SKM-1 treated with dmso at 0.1 percent for 144 hours (cell line): ENCODE measurements around the gene LARP4B.

Experiments
- DNase-seq: peaks from one replicate; lab custom pipeline; 2025; ENCODE audit not compliant: unreplicated experiment; lab: John Stamatoyannopoulos, UW

LARP4B gene

DNA sequence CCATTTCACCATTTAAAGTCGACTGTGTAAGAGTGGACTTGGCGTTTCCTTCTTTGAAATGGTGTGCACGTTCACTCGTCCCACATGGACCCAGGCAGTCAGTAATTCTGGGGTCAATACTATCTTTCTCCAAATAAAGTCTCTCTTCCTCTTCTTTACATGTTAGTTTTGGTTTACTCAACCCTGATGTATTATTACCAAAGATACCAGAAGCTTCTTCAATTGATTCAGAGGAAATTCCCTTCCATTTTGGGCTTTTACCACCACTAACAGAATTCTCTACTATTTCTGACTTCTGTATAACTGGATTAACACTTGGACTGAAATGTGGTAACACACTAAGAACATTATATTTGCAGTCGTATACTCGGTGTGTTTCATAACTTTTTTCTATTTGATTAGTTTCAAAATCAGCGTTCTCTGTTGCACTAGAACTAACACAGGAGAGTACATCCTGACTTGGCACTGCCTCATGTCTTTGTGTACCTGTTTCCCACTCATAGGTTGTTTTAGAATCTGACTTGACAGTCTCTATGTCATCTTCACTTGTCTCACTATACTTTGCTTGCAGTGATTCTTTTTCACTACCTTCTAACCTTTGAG is 60.8 kb downstream of the LARP4B start:
- no peak for DNase-seq

DNA sequence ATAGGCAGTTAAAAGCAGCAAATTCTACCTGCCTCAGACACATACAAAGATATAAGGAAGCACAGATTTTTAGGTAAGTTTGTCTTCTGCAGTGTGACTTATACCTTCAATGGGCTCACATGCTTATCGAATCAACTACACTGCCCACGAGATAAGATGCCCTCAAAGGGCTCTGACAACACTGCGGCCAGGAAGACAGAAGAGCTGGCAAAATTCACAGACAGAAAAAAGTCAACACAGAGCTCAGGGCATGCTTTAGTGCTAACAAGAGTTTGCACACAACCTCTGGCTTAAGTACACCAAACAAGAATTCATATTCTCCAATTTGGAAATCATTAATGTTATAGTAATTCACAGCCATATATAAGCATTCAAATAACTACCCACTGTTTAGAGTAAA is 62.3 kb downstream of the LARP4B start:
- no peak for DNase-seq

DNA sequence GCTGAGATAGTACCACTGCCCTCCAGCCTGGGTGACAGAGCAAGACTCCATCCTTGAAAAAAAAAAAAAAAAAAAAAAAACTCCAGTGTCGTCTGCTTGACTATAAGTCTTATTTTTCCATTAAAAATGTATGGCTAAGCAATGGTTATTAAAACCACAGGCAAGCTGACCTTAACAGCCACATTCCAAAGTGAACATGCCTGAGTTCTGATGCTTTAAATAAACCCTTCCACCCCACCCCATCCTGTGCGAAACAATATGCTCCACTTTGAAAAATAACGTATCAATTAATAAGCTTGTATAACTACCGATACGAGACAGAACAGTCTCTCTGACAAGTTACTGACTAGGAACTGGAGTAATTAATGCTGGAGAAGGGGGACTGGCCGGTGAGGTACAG is 63.7 kb downstream of the LARP4B start:
- no peak for DNase-seq

DNA sequence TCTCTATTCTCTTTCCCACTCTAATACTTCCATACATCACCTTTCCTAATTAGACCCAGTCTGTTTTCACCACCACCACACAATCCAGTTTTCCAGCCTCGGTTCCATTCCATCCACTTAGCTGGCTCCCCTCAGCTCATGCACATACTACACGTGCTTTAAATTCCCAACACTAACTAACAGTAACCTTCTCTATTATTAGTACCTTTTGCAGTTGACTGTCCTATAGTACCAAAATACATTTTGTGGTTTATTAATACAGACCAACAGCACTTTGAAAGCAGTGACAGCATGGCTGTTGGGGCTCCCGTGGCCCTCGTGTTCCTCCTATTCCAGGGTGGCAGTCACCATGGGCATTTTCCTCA is 64.9 kb downstream of the LARP4B start:
- no peak for DNase-seq

DNA sequence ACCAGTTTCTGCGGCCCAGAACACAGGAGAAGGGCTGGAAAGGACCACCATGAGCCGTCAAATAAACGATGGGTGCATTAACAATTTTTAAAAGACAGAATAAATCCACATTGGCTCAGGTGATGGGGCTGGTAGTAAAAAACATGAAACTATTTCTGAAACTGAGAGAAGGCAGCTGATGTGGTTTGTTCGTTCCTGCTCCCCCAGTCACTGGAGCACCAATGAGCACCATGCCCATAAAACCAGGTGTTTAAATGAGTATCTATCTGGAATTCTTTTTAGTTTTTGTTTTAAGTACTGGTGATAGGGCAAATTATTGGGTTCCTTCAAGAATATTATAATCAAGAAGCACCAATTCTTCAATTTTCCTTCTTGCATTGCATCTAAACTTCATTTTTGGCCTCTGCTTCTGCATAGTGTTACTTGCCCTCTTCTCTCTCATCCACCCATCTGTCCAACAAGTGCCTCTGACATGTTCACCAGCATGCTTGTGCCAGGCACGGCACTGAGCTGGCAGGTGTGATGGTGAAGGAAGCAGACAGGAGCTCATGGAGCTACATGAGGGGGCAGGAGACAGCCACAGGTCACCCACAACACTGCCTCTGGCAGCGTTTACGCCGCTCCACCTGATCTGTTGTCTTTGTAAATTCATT is 65.5 kb downstream of the LARP4B start:
- no peak for DNase-seq

DNA sequence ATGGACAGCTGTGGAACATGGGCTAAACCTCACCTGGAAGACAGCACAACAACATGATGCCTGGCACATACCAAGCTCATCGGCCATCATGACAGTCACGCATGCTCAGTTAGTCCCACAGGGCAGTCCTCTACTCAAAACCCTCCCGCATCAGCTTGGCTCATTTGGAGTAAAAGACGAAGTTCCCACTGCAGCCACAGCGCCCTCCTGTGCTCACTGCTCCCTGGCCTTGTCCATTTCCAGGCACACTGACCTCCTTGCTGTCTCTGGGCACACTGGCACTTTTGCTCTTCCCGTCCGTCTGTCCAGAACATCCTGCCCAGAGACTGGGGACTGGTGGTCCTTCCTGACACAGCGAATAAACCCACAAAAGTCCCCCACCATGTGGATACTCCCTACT is 66.2 kb downstream of the LARP4B start:
- no peak for DNase-seq

DNA sequence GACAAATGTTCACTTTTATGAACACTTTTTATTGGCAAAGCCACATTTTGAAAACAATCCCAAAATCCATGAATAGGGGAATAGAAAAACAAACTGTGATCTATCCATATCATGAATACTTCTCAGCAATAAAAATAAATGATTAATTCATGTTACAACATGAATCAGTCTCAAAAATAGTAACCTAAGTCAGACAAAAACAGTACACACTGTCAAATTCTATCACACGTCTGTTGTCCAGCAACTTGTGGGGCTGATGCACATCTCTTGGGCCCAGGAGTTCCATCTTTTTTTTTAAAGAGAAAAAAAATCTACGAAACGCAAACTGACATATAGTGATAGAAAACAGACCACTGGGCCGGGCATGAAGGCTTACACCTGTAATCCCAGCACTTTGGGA is 71.0 kb downstream of the LARP4B start:
- DNase-seq, result no peak

DNA sequence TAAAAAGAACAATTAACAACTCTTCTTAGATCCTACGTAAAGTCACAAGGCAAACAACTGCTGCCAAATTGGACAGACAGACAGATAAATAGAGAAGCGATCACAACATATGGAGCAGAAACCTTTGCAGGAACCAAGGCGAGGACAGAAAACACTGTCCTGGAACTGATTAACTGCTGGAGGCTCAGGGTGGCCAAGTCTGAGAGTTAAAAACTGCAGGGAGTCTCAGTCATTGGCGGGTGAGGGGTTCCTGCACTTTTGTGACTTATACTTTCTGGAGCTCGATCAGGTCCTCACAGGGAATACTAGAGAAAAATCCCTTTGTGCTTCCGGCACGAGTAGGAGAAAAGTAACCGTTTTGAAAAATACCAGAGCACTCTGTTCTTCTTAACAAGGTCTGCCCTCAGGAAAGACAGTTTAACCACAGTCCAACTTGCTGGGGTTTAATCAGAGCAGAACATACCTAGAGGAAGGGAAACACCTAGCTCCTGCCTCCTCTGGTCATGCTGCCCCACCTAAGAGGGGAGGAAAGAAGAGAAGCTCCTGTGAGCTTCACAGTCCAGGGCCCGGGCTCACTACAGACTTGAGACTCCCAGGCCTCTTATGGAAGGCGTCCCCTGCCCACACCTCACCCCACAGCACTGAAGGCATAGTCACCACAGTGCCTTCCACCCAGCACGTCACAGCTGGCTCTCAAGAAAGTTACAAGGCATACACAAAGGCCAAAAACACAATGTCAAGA is 74.9 kb downstream of the LARP4B start:
- no peak for DNase-seq

DNA sequence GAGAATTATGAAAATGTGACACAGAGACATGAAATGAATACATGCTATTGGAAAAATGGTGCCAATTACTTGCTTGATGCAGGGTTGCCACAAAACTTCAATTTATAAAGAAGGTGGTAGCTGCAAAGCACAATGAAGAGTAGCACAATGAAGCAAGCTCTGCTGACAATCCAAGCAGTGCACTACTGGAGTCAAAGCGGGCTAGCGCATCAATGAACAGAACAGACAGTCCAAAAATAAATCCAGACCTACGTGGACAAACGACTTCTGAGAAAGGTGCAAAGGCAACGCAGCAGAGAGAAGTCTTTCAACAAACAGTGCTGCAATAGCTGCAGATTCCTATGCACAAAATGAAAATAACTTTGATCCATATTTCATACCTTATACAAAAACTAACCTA is 75.8 kb downstream of the LARP4B start:
- no peak for DNase-seq

DNA sequence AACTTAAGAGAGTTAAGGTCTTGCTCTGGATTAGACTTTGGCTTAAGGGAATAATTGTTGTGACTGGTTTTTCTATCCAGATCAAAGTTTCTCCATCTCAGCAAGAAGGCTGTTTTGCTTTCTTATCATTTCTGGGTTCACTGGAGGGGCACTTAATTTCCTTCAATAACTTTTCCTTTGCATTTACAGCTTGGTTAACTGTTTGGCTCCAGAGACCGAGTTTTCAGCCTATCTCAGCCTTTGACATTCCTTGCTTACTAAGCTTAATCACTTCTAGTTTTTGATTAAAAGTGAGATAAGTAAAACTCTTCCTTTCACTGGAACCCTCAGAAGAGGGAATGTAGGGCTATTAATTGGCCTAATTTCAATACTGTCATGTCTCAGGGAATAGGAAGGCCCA is 76.4 kb downstream of the LARP4B start:
- DNase-seq, result no peak

DNA sequence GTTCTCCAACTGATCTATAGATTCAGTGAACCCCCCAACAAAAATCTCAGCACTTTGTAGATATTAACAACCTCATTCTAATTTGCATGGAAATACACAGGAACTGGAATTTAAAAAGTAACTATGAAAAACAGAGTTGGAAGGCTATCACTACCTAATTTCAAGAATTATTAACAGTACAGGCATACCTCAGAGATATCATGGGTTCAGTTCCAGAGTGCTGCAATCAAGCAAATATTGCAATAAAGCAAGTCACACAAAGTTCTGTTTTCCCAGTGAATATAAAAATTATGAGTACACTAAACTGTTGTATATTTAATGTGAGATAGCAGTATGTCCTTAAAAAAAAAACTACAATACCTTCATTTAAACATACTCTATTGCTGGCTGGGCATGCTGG is 78.5 kb downstream of the LARP4B start:
- DNase-seq, result no peak

DNA sequence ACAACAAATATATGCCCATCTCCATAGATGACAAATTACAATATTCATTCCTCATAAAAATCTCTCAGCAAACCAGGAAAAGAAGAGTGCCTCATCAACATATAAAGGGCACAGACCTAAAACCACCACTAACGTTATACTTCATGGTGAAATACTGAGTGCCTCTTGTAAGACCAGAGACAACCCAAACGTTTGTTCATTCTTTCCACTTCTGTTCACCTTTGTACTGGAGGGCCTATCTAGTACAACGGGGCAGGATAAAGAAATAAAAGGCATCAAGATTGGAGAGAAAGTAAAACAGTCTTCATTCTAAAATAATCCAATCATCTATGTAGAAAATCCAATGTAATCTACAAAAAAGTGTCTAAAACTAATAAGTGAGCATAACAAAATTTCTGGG is 79.1 kb downstream of the LARP4B start:
- no peak for DNase-seq

DNA sequence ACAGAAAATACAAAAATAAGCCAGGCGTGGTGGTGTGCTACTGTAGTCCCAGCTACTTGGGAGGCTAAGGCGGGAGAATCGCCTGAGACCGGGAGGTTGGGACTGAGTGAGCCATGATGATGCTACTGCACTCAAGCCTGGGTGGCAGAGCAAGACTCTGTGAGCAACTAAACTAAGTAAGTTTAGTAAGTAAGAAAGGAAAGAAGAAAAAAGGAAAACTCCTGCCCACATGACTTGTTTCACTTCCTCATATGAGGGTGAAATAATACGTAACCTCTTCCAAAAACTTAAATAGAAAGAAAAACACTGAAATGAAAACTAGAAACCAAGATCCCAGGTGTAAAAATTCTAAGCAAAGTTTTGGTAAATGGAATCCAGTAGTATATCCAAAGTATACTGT is 79.6 kb downstream of the LARP4B start:
- DNase-seq, result peak; percentile 0

DNA sequence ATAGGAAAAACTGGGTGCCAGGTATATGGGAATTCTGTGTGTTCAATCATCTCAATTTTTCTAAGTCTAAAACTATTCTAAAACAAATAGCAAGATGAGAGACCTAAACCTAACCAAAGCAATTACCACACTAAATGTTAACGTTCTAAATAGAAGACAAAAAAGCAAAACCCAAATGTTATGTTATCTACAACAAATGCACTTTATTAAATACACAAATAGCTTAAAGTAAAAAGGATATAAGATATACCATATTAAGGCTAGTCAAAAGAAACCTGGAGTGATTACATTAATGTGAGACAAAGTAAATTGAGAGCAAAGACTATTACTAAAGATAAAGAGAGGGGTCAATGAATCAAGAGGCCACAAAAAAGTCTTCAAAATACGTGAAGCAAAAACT is 81.4 kb downstream of the LARP4B start:
- DNase-seq, result no peak

DNA sequence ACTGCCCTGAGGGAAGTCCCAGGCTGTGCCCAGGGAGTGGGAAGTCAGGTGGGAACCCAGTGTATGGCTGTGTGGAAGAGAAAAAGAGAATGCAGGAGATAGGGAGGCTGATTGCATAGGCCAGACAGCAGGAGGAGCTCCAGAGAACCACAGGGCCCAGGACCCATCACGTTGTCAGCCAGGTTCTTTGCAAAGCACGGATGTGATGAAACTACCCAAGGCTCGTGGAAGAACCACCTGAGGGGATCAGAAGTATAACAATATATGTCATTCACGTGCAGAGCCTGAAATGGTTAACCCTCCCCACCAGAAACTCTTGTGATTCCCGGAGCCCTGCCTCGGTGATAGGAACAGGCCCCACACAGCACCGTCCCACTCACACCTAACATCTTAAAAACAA is 83.6 kb downstream of the LARP4B start:
- DNase-seq, result no peak

DNA sequence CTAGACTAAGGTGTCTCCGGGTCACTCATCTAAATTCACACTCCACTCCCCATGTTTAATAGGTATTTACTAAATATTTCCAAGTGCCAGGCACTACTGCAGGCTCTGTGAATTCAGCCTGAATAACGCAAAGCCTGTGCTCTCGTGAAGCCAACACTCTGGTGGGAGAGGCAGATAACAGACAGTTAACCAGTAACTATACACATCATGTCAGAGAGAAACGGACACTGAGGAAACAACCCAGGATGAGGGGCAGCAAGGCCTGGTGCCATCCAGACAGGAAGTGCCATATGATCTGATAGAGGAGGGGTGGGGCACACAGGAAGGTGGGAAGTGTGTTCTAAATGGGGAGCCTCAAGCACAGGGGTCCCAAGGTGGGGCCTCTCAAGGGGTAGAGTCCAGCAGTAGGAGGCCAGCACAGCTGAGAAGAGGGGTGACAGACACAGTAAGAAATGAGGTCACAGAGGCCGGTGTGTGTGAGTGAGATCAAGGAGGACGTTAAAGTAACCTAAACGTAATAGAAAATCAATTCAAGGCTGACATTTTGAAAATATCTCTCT is 85.3 kb downstream of the LARP4B start:
- no peak for DNase-seq

DNA sequence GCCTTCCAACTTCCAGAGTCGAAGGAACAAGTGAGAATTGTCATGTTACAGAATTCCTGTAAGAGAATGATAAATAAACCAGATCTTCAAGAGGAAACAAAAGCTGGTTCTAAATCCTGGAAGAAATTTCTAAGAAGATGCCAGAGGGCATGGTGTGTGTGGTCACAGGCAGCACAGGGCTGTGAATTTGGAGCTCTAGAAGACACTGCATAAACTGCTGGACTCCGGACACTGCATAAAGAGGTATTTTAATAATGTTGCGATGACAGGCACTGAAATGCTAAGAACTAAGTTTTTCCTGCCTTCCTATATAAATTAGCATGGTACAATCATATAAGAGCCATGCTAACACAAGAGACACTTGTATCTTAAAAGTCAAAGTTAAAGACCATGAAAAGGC is 86.0 kb downstream of the LARP4B start:
- DNase-seq, result no peak

DNA sequence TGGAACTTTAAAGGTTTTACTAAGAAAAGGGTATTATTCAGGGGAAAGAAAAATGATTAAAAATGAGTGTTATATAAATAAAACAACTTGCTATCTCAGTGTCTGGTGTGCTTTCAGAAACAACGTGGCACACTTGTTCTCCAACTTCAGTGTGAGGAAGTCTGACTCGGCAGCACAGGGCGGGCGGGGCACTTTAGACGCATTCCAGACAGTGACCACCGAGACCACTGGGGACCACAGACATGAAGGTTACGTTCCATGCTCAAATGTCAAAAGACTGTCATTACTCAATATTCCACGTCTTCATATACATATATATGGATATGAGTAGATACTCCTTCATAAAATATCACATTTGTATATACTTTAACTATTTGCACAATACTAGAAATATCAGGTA is 87.0 kb downstream of the LARP4B start:
- no peak for DNase-seq

DNA sequence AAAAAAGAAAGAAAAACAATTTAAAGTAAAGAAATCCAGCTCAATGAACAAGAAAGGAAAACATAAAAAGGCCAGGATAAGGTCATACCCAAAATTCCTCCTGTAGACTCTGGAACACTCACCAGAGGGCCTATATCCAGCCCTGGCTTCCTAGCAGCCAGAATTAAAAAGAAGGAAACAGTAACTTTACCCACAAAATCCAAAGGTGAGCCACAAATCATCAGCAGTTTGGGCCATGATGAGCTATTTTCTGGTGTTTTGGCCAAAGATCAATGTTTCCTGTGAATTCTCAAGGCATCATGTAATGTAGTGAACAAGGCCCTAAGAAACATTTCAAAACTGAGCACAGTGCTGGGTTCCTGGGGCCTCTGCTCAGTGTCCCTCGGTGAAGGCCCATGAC is 87.8 kb downstream of the LARP4B start:
- no peak for DNase-seq

DNA sequence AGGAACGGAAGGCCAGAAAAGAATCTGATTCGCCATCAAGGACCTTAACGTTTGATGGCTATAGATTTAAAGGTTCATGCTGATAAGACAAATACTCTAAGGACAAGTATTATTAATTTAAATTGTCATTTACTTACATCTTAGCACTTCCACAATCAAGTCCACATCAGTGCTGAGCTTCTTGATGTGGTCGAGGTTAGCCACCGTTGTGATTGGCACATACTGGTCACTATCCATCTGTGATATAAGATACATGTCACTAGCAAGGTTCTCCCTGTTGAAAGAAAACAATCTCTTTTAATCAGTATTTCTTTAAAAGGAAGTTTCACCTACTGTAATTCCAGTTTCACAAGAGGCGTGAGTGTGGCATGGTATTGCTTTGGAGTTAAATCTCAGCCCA is 88.7 kb downstream of the LARP4B start:
- no peak for DNase-seq

DNA sequence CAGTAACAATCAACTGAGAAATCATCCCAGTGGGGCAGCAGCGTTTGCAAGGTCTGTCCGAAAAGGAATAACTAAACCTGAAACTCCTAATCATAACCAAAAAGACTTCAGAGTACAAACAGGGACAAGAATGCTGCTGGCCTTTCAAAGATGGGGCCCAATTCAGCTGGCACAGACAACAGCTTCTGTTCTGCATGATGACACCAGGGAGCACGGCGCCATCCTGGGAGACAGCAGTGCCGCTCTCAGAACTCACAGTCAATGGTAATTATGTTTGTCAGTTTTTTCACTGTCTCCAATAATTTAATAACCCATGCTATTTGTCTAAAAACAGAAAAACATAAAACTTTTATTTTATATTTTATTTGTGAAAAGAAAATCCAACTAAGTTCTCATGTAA is 90.0 kb downstream of the LARP4B start:
- DNase-seq, result no peak

DNA sequence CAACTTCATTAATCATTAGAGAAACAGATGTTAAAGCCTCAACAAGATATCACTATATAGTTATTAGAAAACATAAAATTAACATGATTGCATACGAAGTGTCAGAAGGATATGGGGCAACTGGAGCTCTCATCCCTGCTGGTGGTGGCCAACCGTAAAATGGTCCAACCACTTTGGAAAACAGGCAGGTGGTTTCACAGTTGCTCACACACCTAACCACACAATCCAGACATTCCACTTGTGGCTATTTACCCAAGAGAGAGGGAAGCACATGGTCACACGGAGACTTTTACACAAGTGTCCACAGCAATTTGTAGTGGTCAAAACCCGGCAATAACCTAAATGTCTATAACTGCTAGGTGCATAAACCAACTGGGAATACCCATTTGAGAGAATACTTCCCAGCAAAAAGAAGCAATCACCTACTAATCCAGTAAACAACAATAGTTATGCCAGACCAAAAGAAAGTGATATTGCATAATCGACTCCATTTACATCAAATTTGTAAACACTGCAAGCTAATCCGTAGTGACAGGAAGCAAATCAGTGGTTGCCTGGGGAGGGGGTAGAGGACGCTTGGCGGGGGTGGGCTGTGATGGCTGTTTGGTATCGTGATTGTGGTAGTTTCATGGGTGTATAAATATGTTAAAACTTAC is 91.8 kb downstream of the LARP4B start:
- no peak for DNase-seq
